Medulla oblongata (tissue), 1 donor: ENCODE results near the gene PLXNA4.
"Not testable (repeated sequence)": the region's sequence is repeated elsewhere in the genome, so short reads cannot be mapped to it uniquely, and the experiment has no call there.

Source experiments
- DNase-seq: peaks from one replicate; pipeline ENCODE4 v3.0.0-alpha.2; 2015; ENCODE audit errors: extremely low spot score

Gene PLXNA4

GRCh38 chr7:132393789-132394261 lies 182.4 kb downstream of the PLXNA4 start:
- peak; percentile 49 for DNase-seq

- no peak for DNase-seq
Observed at GRCh38 chr7:132392713-132393112, 183.6 kb downstream of the PLXNA4 start.

DNA sequence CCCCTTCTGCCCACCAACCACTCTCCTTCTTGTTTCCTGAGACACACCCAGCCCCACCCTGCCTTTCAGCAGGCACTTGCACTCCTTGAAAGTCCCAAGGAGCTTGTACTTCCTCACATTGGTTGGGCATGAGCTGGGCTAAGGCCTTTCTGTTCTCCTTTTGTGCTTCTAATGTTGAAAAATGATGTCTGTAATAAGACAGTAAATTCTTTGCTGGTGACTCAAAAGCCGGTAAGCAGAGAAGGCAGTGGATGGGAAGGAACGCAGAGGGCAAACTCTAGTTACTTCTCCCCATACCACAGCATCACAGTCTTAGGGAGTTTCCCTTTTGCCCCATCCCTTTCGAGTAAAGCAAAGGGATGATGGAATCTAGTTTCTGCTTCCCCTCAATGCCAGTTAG lies 185.6 kb downstream of the PLXNA4 start:
- DNase-seq = no peak

- not testable (repeated sequence) for DNase-seq
Observed at GRCh38 chr7:132390049-132390448, 186.2 kb downstream of the PLXNA4 start.

GRCh38 chr7:132388688-132389087 lies 187.6 kb downstream of the PLXNA4 start:
- no peak for DNase-seq

DNA sequence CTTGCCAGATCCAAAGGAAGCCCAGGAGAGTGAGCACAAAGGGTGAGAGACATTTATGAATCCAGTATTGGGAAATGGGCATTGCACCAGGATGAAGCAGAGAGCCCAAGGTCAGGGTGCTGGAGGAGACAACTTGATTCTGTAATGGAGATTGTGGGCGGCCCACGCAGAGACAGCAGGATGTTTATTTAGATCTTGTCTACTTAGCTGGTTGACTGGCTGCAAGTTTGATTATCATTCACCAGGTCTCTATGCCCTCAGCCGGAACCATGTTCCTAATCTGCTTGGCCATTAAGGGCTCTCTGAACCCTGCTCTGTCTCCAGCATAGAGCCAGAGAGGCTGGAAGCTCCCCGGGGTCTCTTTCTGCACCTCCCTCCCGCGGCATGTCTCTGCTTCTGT lies 188.7 kb downstream of the PLXNA4 start:
- DNase-seq = no peak

DNA sequence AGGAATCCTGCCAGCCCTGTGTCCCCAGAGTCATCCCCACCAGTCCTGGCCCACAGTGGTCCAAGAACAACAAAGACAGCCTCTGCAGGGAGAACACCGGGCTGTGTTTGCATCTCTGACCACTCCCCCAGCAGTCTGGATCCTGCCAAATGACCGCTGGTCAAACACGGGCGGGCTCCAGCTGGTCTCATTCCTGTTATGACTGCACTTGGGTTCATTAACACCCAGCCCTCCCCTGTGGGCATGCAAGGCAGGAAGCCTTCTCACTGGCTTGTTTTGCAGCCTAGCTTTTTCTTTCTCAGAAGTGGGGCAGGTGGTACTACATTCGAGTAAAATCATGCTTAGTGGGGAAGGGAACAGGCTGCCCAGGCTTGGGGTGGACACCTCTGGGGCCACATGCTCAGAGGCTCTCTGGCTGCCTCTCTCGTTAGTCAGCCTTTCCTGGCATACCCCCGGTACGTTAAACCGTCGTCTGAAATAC lies 190.0 kb downstream of the PLXNA4 start:
- DNase-seq = peak; percentile 63

- DNase-seq = no peak
Observed at GRCh38 chr7:132383962-132384361, 192.3 kb downstream of the PLXNA4 start.

GRCh38 chr7:132381742-132382472 lies 194.4 kb downstream of the PLXNA4 start:
- DNase-seq = no peak

- DNase-seq = no peak
Observed at GRCh38 chr7:132380059-132380458, 196.2 kb downstream of the PLXNA4 start.

- no peak for DNase-seq
Observed at GRCh38 chr7:132379292-132379691, 197.0 kb downstream of the PLXNA4 start.

- no peak for DNase-seq
Observed at GRCh38 chr7:132377703-132378584, 198.3 kb downstream of the PLXNA4 start.

GRCh38 chr7:132377015-132377414 lies 199.3 kb downstream of the PLXNA4 start:
- DNase-seq = no peak

DNA sequence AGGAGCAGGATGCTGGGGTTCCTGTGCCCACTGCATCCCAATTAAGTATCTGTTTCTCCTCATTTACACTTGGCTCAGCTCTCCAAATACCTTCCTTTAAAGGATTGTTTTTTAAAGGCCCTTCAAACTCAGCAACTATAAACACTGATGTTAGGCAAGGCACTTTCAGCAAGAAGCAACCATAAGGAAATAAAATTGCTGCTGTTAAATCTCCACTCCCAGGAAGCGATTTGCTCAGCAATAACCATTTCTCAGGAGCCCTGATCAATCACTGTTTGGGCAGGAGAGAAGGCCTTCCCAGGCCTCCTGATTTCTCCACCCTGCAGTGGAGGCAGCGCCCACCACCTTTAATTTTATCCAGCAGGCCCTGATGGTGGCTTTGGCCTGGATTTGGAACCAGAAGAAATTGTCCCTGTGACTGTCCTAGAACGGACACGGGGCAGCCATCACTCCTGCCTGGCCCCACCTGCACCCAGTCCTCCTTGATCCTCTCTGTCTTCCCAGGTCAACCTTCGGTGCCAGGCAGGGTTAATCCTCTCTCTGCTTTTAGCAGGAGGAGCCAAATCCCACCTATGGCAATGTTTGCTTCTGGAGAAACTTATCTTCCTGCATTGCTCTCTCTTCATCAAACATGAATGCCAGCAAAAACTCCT lies 199.8 kb downstream of the PLXNA4 start:
- no peak for DNase-seq

DNA sequence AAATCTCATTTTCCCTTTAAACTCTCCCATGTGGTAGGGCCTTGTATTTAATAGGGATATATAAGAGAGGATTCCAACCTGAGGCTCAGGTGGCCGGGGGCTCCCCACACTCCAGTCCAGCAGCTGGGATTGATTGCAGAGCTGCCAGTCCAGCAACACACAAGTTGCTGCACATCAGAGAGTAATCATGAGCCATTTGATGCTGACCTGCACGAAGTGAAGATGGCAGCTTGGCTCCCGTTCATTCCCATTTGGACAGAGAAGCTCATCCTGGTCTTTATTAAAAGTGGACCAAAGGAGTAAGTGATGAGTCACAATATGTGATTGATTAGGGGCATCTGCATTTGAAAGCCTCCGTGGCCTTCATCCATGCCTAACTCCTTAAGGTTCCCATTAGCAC lies 202.4 kb downstream of the PLXNA4 start:
- DNase-seq = no peak

DNA sequence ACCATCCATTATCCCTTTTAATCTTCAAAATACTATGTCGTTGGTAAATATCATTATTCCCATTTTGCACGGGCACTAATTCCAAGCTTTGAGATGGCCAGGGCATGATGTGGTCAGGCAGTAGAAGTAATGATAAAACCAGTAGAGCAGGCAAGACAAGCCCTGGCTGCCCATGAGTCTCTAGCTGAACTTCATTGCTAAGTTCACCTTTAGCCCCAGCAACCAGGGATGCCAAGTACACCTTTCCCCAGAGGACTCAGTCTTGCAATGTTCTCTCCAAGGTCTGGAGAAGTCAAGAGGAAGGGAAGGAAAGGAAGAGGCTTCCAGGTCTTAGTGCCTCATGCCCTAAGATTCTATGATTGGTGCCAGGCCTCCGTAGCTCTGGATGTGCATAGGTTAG lies 203.2 kb downstream of the PLXNA4 start:
- no peak for DNase-seq

DNA sequence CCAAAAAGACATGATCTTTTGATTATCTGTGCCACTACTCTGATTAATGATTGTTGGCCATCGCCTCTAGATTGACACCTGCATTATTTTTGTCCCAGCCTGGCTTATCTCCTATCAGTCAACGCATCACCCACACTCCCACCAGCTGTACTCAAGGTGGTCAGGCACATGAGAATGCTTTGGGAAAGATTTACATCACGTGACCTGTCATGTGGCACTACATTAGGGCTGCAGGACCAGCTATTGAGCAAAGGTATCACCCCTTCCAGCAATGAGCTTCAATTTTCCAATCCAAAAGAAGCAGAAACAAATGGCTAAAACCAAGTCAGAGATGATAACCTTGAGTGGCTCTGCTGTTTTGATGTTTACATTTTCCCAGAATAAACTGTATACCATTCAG lies 204.3 kb downstream of the PLXNA4 start:
- DNase-seq = no peak

GRCh38 chr7:132368246-132368900 lies 207.9 kb downstream of the PLXNA4 start:
- no peak for DNase-seq

GRCh38 chr7:132367795-132368194 lies 208.5 kb downstream of the PLXNA4 start:
- DNase-seq = no peak

GRCh38 chr7:132367004-132367403 lies 209.3 kb downstream of the PLXNA4 start:
- DNase-seq = no peak

- no peak for DNase-seq
Observed at GRCh38 chr7:132364226-132364625, 212.0 kb downstream of the PLXNA4 start.

DNA sequence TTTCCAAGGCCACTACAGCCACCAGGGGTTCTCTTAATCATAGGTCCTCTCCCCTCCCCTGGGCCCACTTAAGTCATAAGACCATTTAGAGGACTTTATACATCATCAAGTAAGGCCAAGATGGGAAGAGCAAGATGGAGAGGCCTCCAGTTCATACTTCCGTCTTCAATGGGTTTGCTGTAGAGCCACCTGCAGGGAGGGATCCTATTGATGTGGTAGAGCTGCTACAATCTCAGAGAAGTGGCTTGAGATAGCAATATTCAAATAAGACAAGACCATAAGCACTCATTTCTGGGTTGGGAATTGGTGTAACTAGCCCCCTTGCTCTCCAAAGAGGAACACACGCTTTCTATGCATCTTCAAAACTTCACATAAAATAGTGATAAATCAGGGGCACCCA lies 214.2 kb downstream of the PLXNA4 start:
- DNase-seq = no peak
